ENCODE measurements around the gene AFAP1L2. TPM values are rescaled to one million over a fixed set of nuclear protein-coding genes. Genes with fewer than 3 reads are reported as not detected.

The AFAP1L2 gene
- total RNA-seq, 1 donor from 2014 or later, result 0.45 TPM

DNA sequence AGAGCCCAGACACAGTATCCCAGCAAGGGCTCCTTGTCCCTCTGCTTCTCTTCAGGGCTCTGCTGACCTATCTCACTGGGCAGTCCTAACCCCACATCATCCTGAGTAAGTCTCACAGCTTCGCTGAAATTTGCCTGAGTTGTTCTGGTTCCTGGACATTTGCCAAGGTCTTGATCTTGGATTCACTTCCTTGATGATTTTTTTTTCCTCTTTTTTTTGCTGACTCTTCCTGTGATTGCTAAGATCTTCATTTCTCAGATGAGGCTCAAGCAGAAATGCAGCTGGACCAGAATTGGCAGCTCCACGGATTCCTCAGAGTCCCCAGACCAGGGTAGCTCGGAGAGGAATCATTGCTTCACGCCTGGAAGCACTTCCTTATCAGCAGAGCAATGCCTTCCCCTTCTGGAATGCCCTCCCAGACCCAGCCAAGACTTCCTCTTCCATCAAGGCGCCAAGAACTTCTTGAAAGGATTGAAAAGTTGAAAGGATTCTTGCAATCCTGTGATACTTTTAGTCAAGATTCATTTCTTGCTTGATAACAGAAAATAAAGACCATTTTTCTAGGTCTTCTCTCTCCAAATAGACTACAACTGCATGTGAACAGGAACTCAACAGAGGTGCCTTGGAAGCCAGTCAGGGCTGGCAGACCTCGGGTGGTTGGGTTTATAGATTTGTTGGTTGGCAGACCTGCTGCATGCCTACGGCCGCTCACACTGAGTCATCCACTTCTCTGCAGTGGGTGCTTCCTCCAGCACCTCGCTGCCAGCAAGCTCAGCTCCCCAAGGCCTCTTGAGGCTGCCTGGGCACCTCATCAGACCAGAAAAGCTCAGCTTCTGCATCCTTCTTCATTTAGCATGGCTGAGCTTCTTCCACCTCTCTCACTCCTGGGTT is 8.8 kb upstream of the AFAP1L2 start:
- DNase-seq (ENCODE audit: low read depth), result peak; percentile 38

DNA sequence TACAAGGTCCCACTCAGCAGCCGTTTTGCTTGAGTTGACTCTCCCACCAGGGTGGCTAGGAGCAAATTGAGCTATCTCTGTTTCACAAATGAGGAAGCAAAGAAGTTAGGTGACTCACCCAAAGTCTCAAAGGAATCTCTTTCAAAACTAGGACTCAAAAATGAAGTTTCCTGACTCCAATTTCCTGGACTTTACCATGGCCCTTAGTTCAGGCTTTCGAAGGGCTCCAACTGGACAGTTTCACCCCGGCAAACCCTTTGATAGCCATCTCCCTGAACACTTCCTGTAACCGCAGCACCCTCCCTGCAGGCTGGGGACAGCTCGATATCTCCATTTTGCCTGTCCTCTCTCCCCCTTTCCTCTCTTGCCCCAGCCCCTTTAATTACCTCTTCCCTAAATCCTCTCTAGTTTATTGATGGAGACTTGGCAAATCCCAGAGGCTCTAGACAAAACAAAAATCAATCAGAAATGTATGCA is 4.7 kb upstream of the AFAP1L2 start:
- no peak for DNase-seq (ENCODE audit: low read depth)

DNA sequence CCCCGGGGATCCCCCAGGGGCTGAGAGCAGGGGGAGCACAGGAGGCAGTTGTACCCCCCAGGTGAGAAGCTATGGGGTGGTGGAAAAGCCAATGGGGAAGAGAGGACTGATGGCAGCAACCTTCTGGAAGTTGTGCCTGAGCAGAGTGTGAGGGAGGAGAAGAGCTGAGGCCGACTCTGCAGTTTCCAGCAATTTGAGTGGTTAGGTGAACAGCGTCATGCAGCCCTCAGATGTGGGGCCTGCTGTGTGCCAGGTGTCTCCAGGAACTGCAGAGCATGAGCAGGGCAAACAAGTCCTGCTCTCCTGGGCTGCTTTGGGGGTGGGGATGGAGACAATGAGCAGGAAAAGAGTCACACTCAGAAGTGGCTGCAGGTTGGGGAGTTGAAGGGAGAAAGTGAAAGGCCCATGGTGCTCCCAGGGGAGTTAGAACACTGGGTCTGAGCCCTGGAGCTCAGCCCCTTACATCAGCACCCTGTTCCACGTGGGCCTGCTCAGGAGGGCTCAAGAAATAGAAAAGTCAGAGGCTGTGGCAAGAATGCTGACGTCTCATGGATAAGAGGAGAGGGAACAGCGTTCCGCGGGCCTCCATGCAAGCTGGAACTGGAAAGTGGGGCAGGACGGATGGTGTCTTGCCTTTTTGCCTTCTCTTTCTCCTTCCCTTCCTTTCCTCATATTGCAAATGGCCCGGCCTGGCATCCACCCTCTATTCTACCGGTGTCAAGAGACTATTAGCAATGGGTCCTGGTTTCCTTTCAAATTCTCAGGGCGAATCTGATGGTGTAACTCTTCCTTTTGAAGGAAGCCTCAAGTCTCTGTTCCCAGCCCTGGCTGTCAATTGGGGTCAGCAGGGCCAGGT is 4.0 kb upstream of the AFAP1L2 start:
- no peak for DNase-seq (ENCODE audit: low read depth)

DNA sequence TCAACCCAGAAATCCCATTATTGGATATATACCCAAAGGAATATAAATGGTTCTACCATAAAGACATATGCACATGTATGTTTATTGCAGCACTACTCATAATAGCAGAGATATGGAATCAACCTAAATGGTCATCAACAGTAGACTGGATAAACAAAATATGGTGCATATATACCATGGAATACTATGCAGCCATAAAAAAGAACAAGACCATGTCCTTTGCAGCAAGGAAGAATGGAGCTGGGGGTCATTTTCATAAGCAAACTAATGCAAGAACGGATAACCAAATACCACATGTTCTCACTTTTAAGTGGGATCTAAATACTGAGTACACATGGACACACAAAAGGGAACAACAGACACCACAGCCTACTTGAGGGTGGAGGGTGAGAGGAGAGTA is 2.2 kb upstream of the AFAP1L2 start:
- no peak for DNase-seq (ENCODE audit: low read depth)

DNA sequence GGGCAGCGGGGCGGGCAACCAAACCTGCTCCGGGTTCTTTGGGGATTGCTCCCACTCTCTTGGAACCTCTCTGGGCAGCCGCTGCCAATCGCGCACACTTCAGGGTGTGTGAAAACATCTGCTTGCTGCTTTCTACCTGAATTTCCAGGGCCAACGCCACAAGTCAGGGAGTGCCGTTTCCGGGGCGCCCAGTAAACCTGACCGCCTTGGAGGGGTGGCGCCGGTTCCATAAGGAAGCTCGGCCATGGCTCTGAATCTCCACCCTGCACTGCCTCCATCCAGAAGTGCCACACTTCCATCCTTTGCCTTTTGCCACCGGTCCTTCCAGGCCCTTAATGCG is 679 bp upstream of the AFAP1L2 start:
- no peak for DNase-seq (ENCODE audit: low read depth)

DNA sequence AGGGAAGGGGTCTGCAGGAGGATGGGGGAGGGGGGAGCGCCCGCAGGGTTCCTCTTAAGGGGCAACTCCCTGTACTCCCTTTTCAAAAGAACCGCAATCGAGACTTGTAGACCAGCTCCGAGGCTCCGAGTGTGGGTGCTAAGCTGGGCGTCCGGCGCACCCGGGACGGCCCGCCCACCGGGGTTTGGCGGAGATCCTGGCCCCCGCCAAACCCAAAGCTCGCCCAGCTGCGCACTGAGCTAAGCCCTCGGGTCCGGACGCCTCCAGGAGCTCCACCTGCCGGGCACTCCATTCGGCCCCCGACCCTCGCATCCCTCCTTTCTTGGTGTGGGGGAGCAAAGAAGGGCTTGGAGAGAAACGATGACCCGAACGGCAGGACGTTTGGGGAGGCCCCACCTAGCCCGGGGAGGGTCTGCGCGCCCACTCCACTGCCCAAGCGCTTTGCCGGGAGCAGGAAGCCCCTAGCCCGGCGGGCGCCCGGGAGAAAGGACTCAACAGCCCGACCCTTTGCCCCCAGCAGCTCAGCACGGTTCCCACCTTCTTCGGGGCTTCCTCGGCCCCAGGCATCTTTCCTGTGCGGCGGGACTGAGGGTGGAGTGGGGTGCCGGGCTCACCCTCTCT is 651 bp downstream of the AFAP1L2 start:
- DNase-seq (ENCODE audit: low read depth), result no peak

DNA sequence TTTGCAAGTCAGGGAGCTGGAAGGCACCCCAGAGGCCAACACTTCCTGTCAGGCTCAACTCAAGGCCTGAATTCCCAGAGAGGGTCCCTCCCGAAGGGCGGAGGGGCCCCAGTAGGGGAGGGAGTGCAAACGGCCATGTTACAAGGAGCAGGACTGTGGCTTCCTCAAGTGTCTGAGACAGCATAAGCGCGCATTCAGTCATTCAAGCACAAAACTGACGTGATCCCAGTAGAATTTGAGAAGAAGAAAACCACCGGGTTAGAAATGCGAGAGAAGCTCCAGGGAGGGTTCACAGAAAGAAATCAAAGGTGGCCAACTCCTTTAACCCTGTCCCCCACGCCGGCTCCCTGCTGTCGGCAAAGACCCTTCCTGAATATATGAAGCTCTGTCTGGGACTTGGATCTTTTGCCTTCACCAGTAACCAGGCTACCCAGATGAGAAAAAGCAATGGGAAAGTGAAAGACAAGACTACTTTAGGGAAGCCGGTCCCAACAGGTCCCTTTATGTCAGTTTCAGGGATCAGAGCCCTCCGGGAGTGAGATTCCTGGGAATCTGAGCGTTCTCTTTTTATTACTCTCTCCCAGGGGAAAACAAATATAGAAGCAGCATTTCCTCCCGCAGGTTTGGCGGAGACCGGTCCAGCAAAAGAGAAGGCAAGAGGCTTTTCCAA is 1.3 kb downstream of the AFAP1L2 start:
- no peak for DNase-seq (ENCODE audit: low read depth)

DNA sequence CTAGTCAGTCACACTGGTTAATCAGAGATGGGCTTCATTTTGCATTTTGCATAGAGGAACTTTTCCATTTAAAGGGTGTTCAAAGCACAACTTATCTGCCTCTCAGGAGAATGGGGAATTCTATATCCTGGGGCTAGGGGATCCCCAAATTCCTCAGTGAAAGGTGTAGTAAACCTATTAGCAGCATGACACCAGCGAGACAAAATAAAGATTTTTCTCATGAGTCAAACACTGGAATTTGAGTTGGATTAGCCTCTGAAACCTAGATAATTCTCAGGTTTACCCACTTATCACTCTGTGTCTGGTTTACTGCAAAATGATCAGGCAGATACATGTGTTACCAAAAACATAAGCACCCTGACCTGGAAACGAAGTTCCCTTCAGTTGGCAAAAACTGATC is 2.1 kb downstream of the AFAP1L2 start:
- DNase-seq (ENCODE audit: low read depth), result no peak

DNA sequence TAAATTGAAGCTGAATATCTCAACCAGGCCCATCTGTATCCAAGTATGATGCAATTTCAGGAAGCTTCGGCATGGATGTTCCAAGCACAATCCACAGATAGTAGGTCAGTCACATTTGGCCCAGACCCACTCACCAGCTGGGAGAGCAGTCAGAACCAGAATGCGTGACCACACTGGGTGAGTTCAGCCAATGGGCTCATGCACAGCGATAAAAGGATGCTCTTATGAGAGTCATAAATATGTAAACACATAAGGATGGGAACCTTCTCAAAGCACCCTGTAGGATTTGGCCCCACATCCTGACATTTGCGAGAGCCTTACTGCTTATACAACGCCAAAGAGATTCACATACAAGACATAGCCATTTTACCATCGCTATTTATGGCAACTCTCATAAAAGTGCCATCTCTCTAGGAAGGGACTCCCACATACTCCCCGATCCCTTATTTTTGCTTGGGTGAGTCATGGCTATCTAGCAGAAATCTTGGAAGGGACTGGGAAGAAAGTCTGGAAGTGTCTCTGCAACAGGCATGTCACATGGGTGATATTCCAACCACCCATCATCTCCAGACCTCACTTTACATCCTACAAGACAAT is 3.0 kb downstream of the AFAP1L2 start:
- DNase-seq (ENCODE audit: low read depth), result no peak

DNA sequence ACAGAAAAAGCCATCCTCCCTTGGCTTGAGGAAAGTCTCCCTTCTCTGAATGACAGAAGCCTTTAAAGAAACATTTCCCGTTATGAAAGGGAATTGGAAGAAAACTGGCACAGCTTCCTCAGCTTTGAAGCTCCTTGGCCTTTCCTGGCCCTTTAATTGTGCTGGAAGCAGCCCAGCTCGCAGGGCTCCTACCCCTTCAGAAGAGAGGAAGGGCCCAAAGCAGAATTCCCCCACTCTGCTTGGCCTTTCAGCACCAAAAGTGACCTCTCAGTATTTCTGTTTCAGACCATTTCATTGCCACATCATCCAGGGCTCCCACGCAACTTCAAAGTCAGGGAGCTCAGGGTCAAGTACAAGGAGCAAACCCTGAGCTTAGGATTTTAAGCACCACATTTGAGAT is 4.2 kb downstream of the AFAP1L2 start:
- no peak for DNase-seq (ENCODE audit: low read depth)

DNA sequence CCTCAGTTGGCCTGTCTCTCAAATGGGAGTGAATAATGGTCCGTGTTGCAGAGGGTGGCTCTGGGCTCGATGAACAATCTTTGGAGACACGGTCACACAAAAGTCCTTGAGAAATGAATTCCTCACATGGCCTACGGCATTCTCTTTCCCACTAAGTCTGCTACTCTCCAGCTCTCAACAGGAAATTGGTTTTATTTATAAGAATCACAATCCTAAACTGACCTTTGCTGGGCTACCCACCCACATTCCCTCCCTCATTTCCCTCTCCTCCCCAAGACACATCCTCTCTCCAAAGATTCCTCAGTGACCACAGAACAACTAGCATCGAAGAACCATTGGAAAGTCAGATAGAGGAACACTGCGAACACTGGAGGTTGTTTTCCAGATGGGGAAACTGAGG is 4.7 kb downstream of the AFAP1L2 start:
- no peak for DNase-seq (ENCODE audit: low read depth)

DNA sequence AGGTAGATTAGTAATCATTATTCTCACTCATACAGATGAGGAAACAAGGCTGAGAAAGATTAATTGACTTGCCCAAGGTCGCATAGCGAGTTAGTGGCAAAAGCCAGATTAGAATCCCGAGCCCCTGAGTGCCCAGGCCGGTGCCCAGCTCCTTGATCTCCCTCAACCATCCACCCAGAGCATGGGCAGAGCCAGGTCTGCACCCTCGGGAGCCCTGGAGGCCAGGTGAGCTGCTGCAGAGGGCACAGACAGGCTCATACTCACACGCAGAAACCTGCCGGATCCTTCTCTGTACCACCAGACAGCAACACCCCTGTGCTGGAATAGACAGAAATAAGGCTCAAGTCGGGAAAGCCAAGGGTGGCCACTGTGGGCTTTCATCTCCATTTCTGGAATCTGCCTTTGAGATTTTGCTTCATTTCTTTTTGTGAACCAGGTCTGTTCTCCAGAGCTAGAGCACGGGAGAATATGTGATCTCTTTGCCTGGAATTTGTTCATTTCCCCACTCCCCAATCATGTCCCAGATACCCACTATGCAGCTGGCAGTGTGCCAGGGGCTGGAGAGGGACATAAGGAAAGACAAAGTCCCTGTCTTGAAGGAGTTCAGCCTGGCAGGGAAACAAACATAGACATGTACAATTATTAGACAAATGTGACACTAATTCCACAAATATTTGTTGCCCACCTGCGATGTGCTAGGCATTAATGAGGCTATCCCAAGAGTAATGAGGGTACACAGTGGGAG is 5.5 kb downstream of the AFAP1L2 start:
- DNase-seq (ENCODE audit: low read depth), result no peak

DNA sequence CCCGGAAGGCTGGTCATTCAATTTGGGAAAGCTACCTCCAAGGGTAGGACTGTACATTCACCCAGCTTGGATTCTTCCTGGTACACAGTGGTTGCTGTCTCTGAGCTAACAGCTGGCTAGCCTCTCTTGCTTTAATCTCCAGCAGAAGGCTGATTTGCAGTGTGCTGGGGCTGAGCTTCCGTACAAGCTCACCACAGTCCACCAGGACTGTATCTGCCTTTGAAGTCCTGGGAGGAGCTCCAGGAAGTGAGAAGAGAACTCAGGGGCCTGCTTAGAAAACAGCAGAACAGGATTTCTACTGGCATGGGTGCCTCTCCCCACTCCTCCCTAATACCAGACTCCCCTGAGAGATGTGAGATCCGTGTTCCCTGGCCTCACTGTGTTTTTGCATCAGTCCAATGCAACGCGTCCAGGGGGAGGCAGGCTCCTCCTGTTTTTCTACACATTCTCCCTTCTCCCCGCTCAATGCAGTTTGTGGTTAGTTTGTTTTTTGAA is 6.6 kb downstream of the AFAP1L2 start:
- no peak for DNase-seq (ENCODE audit: low read depth)

DNA sequence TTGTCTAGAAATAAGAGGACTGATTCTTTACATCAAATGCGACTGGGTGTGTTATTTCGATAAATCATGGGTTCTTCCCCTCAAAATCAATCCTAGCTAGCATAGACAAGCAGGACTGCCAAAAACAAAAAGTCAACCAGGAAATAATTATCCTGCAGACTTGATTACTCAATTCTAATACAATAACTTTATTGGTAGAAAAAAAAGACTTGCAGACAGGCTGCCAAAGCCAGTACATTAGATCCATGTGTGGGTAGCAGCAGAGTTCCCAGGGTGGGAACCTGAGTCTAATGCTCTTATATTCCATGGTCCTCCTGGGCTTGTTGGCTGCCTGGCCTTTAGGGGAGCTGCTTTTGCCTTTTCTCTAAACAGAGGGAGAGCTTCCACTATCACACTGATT is 7.8 kb downstream of the AFAP1L2 start:
- DNase-seq (ENCODE audit: low read depth), result no peak

DNA sequence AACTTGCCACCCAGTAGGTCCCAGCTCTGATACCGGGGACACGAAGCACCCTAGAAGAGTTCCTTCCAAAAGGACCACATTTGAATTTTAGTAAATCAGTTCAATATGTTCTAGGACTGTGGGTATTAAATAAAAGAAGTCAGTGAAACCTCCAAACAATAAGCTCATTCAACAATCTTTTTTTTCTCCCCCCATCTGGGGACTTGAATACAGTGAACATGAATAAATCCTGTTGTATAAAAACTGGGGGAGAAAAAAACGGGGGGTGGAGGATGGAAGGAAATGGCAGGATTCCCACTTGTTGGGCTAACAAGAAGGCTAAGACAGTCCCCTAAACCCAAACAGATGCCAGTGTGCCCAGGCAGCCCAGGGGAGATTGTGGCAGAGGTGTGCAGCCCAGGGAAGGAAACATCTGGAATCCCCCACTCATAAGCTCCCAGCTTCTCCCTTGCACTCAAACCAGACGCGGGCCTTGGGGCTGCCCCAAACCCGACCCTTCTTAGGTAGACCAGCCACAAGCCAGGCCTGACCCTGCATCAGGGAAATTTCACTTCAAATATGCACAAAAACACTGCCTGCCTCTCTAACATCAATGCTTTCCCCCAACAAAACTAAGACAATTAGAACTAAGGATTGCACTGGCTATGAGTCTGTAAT is 8.8 kb downstream of the AFAP1L2 start:
- DNase-seq (ENCODE audit: low read depth), result no peak

DNA sequence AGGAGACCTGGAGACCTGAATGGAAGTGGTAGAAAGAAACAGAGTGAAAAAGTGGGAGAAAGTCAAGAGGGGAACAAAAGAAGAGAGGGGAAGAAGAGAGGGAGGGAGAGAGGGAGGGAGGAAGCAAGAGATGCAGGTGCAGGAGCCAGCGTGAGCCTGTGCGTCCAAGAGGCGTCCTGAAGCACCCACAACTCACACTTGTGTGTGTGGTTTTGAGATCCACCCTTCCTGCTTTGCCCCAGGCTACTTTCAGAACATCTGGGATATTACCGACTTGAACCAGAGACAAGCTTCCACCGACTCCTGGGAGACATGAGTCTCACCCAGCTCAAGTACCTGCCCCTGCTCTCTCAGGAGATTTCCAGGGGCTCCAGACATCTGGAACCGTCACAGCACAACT is 9.8 kb downstream of the AFAP1L2 start:
- DNase-seq (ENCODE audit: low read depth), result no peak

DNA sequence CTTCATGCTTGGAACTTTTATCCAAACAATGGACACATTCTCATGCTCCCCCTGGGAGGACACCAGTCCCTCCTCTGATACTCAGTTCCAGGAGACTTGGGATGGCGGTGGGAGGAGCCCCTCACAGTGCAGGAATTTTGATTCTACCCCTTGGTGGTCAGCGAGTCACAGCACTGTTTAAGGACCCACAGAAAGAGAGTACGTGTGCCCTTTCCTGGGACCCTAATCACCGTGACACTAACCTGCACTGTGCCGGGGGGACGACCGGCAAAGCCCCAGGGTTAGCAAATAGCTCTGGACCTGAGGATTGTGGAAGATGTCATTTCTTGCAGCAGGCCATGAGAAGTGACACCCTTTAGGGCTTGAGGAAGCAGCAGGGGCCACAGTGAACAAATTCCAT is 10.4 kb downstream of the AFAP1L2 start:
- no peak for DNase-seq (ENCODE audit: low read depth)

DNA sequence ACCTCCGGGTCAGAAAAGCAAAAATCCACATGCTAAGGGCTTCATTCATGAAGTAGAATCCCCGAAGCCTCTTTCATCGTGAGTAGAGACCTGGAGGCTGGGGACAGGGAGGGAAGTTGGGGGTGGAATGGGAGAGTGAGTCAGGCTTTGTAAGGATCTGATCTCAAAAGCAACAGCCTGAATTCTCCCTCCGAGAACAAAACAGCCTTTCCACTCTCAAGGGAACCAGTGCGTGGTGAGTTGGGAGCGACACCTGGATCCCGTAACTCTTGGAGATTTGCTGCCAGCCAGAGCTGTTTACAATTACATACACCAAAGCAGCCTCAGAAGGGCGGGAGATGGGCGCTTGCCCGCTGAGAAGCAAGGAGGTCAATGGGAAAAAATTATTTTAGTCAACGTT is 10.8 kb downstream of the AFAP1L2 start:
- no peak for DNase-seq (ENCODE audit: low read depth)

DNA sequence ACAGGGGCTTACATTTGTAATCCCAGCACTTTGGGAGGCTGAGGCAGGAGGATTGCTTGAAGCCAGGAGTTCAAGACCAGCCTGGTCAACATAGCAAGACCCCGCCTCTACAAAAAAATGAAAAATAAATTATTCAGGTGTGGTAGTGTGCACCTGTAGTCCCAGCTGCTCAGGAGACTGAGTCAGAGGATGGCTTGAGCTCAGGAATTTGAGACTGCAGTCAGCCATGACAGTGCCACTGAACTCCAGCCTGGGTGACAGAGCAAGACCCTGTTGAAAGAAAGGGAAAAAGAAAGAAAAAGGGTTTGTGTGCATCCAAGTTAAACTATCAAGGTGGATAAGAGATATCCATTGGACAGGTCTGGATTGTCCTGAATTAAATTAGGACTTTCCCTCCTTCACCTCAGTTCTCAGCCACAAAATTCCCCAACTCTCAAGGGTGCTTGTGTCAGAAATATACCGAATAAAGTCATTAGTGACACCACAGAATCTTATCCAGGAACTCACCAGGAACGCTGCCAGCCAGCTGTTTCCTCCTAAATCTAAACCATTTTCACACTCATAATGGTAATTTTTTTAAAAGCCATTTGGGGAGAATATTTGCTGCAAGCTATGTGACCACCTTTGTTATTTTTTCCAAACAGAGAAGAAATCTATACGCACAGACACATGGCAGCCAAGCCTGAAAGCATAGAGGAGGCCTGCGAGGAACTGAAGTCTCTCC is 12.0 kb downstream of the AFAP1L2 start:
- no peak for DNase-seq (ENCODE audit: low read depth)
